Measurements from ENCODE around the gene FAF1.

Gene FAF1

DNA sequence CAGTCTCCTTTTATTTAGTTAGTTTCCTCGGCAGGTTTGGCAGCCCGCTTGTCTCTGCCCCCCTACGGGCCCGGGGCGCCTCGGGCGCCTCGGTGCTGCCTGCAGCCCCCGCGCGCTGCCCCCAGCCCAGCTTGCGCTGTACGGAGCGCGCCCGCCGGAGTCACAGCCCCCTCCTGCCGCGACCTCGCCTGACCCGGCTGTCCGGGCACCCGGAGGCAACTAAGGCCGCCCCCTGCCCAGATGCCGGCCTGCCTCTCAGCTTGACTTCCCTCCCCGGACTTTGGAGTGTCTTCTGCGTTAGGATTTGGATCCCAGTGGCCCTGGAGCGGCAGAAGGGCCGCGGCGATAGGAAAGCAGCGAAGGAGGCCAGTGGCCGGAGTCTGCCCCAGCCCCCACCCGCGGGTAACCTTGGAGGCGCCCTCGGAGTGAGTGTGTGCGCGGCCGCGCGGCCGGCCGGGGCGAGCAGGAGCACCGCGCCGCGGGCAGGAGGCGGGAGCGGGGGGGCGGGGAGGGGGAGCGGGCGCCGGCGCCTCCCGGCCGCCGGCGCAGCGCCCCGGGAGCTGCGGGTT lies 17.6 kb upstream of the FAF1 start:
- DNase-seq: peak in 1 of 2 donors; percentile 14

DNA sequence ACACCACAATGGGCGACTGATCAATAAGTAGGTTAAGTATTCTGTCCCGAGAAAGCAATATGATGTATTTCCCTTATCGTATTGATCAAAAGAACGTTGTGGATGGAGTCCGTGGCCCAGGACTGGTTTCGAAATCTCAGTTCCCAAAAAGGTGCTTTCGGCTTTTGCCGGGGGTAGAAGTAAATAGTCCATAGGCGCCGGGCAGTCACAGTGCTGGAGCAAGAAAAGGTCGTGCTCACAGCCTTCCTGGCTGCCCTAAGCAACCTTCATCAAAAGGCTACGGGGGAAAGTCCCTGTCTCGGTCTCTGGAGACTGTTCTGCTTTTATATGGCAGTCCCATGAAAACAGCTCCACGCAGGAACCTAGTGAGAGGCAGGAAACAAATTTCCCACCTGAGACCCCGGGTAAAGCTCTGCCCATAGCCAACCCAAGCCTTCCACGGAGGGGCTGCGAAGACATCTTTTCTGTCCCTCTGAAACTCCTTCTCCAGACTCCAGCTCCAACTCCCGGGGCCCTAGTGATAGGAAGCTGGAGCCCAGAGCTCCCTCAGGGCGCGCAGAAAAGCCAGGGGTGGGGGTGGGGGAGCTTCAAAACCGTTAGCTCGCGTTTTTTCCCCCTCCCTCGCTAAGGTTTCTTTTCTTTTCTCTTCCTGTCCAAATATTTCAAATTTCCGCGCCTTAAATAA lies 17.0 kb upstream of the FAF1 start:
- DNase-seq: peak; percentile 45 to 49

DNA sequence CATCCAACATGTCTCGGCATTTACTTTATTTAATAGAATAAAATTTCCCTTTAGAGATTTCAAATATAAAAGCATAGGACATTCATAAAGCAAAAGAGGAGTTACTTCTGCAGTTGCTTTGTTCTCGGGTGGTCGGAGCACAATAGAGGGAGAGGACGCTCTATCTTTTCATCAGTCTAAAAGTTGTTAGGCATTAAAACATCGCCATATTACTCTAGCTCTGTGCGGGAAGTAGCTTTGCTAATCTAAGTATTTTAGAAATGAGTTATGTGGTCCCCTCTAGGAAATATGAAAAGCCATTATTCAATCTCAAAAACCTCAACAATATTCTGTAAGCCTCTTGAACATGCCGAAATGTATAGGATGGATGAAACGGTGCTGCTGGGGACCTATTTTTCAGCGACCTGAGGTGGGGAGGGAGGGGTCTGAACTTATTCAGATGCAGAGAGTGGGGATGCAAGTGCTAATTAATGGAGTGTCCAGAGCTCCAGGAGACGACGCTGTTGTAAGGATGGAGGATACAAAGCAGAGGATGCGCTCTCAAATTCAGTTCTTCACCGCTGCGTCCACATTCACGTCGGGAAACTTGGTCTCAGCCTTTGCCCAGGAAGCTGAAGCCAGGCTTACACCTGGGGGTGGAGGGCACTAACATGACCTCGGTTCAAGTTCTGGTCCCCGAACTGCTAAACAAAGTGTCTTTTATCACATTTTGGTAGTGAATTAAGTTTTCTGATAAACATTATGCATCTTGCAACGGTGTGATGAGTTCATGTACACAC lies 16.2 kb upstream of the FAF1 start:
- no peak for DNase-seq

DNA sequence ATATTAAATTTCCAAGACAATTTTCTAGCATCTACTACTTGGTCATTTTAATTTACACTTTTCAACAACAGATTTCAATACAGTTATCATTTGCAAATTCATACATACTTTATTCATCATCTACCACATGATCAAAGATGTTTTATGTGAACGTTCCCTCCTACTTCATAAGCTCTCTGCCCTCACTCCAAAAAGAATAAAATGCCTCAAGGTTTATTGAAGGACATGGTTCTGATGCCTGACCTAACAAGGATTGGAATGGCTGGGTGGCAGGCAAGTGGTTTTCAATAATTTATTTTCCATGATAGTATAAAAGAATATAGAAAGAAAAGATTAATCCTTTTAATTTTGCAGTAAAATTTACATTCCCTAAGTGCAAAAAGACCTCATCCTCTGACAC lies 15.4 kb upstream of the FAF1 start:
- DNase-seq: no peak

DNA sequence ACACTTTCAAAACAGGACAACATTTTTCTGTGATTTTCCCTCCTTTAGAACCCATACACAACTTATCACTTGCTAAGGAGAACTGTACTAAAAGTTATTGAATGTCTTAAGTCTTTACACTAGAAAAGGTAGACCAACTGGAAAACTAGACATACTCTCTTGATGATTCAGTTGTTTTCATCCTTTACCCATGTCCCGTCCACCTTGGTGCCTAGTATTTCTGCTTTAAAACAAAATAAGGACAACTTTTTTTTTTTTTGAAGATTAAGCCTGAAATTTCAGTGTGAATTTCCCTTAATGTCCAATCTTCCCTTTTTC lies 14.5 kb upstream of the FAF1 start:
- no peak for DNase-seq

DNA sequence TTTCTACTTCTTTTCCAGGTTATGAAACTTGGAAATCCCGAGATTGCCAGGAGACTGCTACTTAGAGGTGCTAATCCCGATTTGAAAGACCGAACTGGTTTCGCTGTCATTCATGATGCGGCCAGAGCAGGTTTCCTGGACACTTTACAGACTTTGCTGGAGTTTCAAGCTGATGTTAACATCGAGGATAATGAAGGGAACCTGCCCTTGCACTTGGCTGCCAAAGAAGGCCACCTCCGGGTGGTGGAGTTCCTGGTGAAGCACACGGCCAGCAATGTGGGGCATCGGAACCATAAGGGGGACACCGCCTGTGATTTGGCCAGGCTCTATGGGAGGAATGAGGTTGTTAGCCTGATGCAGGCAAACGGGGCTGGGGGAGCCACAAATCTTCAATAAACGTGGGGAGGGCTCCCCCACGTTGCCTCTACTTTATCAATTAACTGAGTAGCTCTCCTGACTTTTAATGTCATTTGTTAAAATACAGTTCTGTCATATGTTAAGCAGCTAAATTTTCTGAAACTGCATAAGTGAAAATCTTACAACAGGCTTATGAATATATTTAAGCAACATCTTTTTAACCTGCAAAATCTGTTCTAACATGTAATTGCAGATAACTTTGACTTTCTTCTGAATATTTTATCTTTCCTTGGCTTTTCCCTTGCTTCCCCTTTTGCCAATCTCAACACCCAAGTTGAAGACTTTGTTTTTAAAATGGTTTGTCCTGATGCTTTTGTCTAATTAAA lies 14.0 kb upstream of the FAF1 start:
- no peak for DNase-seq

DNA sequence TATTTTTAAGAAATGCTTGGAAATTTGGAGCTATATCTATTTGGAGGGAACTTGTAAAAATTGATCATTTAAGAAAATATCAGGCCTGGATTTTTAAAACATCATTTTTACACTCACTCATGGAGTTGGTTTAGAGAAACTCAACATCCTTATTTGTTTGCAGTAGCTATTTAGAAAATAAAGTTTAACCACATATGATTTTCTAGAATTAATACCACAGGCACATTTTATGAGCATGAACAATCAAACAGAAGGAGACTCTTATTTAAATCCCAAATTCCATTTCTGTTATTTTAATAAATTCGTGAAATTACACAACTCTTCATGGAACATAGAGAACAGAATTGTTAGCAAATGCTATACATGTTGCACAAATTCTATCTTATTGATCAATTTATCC lies 13.2 kb upstream of the FAF1 start:
- DNase-seq: no peak

DNA sequence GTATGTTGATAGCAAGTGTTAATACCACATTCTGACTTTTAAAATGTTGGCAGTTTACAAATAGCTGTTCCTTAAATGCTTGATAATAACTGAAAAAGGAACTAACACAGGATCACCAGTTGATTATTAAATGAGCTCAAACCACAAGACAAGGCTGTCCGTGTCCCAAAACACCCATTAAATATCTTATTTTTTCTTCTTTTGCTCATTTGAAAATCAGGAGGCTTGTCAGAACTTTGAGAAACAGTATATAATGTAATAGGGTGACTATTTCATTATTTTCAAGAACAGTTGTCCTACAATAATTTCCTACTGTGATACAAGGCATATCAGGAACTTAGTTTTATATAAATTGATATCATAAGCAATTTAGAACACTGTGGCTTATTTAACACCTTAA lies 12.7 kb upstream of the FAF1 start:
- DNase-seq: no peak

DNA sequence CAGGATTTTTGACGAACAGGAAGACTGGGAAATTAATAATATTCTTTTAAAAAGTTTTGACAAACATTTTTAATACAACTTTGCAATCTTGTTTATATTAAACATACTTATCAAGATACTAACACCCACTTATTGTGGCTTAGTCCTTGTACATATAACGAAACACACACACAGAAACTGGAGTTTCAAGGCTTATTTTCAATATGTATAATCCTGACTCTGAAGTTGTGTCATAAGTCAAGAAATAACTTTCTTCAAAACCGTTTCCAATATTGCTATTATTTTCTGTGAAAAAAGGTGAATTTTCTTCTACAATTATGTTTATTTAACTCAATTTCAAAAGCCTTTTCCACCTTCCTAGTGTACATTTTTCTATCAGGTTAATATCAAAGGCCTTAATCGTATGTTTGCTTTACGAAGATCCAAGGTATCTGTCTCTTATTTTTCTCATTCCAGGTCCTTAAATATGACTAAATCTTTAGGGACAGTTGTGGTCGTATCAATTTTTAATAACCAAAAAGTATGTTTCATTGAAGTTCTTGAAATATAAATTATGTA lies 11.8 kb upstream of the FAF1 start:
- DNase-seq: no peak

DNA sequence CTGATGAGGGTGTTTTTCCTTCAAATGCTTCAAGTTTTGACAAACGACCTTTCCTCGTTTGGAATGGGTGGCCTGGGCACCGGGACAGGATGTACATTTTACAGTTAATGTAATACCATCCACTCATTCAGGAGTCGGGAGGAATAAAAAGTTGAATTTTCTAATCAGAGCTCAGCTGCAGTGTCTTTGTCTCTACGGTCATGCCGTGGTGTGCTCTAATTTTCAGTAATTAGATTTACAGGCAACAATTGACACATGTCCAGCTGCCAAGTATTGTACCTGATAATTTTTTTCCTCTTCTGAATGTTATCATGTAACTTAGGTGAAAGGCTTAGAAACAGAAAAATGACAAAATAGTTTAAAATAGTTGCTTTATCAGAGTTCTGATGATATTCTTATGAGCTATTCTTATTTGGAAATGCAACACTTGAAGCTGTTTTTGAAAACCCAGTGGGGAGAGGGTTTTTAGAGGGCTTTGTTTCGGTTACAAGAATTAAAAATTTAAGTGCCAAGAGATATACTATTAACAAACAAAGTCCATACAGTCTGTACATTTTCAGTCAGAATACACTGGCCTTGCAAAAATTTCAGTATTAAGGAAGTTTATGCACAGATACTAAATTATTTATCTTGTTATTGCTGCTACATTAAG lies 11.0 kb upstream of the FAF1 start:
- no peak for DNase-seq

DNA sequence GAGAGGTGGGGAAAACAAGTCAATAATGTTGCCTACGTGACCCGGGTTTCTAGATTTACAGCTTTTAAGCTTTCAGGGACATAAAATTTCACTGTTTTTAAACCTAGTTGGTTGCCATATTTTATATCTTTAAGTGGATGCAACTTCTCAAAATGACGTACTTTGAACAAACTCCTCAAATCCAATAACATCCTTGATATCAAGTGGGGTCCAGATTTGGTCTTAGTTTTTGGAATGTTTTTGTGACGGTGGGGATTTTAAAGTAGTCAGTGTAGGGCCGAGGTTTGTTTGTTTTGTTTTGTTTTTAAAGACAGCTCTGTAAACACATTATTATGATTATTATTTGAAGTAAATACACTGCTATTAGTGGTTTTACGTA lies 10.4 kb upstream of the FAF1 start:
- no peak for DNase-seq

DNA sequence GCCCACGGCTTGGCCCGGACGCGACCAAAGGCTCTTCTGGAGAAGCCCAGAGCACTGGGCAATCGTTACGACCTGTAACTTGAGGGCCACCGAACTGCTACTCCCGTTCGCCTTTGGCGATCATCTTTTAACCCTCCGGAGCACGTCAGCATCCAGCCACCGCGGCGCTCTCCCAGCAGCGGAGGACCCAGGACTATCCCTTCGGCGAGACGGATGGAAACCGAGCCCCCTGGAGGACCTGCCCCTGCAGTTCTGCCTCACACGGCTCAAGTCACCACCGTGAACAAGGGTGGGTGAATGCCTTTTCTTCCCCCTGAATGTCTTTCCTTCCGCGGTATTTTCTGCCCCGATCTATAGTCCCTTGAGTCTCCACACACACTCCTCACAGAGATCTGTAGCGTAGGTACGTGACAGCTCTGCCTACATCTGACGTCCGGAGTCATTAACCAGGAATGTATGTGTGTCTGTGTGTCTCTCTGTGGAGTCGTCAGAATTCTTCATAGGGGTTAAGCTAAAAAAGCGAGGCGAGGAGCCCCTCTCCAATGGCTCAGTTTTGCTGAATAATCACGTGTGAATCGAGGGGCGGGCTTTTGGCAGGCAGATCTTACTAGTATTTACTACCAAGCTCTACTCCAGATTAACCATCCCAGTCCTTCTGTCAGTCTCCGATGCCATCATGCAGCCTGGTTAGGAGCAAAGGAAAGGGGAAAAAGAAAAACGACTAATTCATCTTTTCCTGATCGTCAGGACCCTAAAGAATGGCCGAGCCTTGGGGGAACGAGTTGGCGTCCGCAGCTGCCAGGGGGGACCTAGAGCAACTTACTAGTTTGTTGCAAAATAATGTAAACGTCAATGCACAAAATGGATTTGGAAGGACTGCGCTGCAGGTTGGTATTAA lies 9.8 kb upstream of the FAF1 start, which contains the start of gene CDKN2C:
Gene CDKN2C, plus strand, starts transcription at position 635 of the 898 bp plus-strand sequence. Its CDS starts 124 bp downstream, at position 759.
- DNase-seq: peak; percentile 57 to 67

DNA sequence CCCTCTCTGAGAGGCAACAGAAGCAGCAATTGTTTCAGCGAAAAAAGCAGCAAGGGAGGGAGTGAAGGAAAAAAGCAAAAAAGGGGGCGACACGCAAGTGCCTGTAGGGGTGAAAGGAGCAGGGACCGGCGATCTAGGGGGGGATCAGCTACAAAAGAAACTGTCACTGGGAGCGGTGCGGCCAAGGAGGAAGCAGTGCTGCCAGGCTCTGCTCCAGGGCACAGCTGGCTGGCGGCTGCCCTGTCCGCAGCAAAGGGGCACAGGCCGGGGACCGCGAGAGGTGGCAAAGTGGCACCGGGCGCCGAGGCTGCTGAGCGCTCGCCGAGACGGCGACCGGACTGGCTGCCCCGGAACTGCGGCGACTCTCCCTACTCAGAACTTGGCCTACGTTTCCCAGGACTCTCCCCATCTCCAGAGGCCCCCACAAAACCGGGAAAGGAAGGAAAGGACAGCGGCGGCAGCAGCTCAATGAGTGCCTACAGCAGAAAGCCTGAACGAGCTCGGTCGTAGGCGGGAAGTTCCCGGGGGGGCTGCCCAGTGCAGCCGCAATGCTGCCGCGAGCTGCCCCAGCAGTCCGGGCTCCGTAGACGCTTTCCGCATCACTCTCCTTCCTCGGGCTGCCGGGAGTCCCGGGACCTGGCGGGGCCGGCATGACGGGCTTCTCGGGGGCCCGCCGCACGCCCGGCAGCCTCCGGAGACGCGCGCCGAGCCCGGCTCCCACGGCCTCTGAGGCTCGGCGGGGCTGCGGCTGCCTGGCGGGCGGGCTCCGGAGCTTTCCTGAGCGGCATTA lies 8.9 kb upstream of the FAF1 start:
- DNase-seq: peak; percentile 41 to 53

DNA sequence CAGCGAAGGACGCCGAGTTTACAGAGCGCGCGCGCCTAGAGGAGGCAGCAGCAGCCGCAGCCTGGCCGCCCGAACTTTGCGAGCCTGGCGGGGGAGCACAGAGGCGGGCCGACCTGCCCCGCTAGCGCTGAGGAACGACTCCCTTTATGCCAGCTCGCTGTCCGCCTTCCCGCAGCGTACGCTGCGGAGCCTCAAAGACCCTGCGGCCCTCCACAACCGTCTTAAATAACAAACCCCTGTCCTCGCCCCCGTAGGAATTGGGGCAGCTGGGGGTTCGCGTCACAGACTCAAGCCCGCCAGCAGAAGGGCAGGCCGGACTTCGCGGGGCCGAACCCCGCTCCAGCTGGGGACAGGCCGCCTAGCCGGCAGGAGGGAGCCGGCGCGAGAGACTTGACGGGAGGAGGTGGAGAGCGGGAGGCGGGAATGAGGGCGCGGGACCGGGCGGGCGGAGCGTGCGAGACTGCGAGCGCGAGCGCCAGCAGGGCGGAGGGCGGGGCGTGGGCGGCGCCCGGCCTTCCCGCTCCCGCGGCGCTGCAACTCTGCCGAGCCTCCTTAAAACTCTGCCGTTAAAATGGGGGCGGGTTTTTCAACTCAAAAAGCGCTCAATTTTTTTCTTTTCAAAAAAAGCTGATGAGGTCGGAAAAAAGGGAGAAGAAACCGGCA lies 8.2 kb upstream of the FAF1 start:
- DNase-seq: peak; percentile 81 to 86

DNA sequence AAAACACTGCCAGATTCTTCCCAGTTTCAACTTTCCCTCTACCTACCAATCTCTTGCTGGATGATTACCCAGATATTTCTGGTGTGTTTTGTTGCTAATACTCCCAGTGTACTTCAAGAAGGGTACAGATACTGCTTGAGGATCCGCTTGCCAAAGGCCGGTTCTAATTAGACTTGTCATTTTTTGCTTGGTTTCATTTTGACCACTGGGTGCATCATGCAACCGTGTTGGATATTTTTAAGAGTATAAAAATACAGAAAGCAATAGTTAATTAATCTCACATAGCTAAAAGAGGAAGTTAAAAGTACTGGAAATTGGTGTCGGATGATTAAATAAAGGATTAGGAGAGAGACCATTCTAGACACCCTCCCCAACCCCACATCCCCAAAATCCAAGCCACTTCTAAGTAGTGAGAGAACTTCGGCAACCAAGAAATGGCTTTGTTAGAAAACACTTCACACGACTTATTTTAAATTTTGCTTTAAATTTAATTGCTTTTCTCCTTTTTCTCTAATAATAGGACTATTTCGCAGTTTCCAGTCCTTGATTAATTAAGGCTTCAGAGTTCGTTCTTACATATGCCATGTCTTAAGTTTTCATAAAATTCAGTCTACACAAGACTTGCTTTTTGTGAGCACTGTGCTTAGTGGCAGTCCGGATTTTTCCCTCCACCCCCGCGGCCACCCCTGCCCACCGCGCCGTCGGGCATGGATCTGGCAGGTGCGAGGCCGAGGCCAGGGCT lies 7.5 kb upstream of the FAF1 start:
- DNase-seq: no peak

DNA sequence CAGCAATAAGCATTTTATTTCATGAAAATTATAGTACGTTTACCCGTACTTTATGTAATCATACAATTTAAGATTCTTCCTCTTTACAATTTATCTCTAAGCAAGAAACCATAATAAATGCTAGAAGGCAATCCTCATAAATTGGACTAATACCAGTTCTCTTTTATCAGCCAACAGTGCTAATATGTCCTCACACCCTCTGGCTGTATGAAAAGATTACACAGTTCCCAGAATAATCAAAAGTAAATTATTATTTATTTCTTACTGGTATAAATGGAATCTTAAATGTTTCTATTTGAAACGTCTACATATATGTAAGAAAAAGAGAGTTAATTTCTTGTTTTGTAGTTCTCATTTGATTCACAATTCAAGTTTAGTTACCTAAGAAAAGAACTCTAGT lies 6.9 kb upstream of the FAF1 start:
- DNase-seq: no peak

DNA sequence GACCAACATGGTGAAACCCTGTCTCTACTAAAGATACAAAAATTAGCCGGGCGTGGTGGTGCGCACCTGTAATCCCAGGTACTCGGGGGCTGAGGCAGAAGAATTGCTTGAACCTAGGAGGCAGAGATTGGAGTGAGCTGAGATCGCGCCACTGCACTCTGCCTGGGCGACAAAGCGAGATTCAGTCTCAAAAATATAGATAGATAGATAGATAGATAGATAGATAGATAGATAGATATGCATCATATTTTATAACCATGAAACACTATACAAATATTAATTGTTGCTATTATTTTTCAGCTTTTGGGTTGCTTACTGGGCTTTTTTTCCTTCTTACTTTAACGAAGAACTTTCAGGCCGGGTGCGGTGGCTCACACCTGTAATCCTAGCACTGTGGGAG lies 4.8 kb upstream of the FAF1 start:
- DNase-seq: no peak

DNA sequence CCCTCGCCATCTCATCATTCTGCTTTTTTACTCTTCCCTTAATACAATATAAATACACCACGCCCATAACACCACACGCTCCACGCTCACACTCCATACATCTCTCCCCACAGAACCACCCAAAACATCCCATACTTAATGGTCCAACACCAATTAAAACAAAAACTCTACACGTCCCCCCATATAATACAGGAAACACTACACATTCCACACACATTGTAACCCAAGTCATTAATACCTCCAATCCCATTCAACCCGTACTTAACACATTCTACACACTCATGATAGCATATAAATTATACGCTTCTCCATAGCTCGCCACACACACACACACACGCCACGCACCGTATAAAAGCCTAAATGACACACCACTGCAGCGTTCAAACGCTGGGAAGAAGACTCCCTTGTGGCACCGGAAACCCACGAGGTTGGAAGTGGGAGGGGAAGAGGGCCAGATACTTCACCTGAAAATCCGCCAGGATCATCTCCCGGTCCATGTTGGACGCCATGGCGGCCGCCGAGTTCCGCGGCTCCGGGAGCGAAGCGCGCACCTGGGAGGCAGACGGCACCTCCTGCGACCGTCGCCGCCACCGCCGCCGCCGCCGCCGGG lies 659 bp downstream of the FAF1 start:
- no peak for DNase-seq

DNA sequence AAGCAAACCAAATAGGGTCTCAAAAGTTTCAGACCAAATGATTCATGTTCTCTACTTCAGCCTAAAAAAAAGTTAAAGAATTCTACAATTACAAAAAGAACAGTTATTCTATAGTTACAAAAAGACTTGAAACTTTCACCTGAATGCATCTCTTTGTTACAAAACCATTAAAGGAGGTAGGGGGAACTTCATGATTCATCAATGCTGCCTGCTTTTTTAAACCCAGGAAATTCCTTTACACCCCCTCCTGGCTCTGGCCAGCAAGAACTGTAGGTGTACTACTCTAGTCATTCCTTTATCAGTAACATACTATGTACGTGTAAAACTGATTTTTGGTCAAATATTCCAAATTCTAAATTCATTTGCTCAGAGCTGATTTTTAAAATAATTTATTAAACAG lies 5.0 kb downstream of the FAF1 start:
- DNase-seq: no peak

Measured in CD4-positive, alpha-beta T cell treated with Interleukin-1 beta for 1 hour (primary cell).